OCI-LY7 (cell line): ENCODE data around the gene RNASEH2A.

Source experiments
- EZH2phosphoT487 ChIP-seq: fragments of 200-600 bp; sonication (generic); IDR thresholded peaks from 2 replicates; pipeline ENCODE4 v1.6.1; 2018; ENCODE audit warnings: low read depth, borderline replicate concordance, mild to moderate bottlenecking, mixed run types, antibody characterized with exemption, low read length, moderate library complexity, mixed read lengths
- TF ChIP-seq, protein P1 (sequence below): fragments of 200-600 bp; sonication (generic); conservative IDR thresholded peaks from 2 replicates; pipeline ENCODE4 v1.5.1; 2014; ENCODE audit warnings: mild to moderate bottlenecking, antibody characterized with exemption, low read length, moderate library complexity, mixed read lengths

DNA sequence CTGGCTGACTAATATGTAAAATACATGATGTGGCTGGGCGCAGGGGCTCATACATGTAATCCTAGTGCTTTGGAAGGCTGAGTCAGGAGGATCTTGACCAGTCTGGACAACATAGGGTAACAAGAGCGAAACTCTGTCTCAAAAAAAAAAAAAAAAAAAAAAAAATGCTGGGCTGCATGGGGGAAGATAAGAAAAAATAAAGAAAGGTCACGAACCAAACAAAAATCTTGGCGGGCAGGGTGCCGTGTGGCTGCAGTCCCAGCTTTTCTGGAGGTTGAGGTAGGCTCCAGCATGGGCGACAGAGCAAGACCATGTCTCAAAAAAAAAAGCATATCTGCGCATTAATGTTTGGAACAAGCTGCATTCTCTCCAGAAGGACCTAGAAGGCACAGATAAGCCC lies 8.7 kb downstream of the RNASEH2A start:
- TF ChIP-seq, protein P1, sequence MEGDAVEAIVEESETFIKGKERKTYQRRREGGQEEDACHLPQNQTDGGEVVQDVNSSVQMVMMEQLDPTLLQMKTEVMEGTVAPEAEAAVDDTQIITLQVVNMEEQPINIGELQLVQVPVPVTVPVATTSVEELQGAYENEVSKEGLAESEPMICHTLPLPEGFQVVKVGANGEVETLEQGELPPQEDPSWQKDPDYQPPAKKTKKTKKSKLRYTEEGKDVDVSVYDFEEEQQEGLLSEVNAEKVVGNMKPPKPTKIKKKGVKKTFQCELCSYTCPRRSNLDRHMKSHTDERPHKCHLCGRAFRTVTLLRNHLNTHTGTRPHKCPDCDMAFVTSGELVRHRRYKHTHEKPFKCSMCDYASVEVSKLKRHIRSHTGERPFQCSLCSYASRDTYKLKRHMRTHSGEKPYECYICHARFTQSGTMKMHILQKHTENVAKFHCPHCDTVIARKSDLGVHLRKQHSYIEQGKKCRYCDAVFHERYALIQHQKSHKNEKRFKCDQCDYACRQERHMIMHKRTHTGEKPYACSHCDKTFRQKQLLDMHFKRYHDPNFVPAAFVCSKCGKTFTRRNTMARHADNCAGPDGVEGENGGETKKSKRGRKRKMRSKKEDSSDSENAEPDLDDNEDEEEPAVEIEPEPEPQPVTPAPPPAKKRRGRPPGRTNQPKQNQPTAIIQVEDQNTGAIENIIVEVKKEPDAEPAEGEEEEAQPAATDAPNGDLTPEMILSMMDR = no peak
- no peak for TF ChIP-seq EZH2phosphoT487
